GM12891 (cell line): ENCODE measurements around the gene ZNF330.
"Not testable (repeated sequence)": the region's sequence is repeated elsewhere in the genome, so short reads cannot be mapped to it uniquely, and the experiment has no call there.

ENCODE experiments used
- DNase-seq: peaks from one replicate; pipeline ENCODE4 v3.0.0; 2011; ENCODE audit warnings: low spot score; ENCODE audit not compliant: insufficient read length
- FAIRE-seq: peaks from 2 replicates; lab custom pipeline; 2011; peaks lifted over from hg19 to GRCh38; lab: Jason Lieb, UNC
- PAX5 ChIP-seq: IDR thresholded peaks from 2 replicates; pipeline ENCODE4 v1.6.1; 2011; ENCODE audit warnings: low read length, moderate library complexity, mild to moderate bottlenecking; ENCODE audit not compliant: insufficient read depth, severe bottlenecking
- POLR2A ChIP-seq: IDR thresholded peaks from 2 replicates; pipeline ENCODE4 v1.6.1; 2011; ENCODE audit warnings: low read depth, low read length, control low read depth
- POLR2AphosphoS5 ChIP-seq: IDR thresholded peaks from 2 replicates; pipeline ENCODE4 v1.6.1; 2011; ENCODE audit warnings: low read depth, low read length, control low read depth
- POU2F2 ChIP-seq: IDR thresholded peaks from 2 replicates; pipeline ENCODE4 v1.6.1; 2011; ENCODE audit warnings: low read depth, mild to moderate bottlenecking, control low read depth, low read length, moderate library complexity
- SPI1 ChIP-seq: IDR thresholded peaks from 2 replicates; pipeline ENCODE4 v1.6.1; 2011; ENCODE audit warnings: low read depth, low read length, control low read depth
- TAF1 ChIP-seq: IDR thresholded peaks from 2 replicates; pipeline ENCODE4 v1.6.1; 2011; ENCODE audit warnings: low read depth, low read length, control low read depth

The ZNF330 gene

DNA sequence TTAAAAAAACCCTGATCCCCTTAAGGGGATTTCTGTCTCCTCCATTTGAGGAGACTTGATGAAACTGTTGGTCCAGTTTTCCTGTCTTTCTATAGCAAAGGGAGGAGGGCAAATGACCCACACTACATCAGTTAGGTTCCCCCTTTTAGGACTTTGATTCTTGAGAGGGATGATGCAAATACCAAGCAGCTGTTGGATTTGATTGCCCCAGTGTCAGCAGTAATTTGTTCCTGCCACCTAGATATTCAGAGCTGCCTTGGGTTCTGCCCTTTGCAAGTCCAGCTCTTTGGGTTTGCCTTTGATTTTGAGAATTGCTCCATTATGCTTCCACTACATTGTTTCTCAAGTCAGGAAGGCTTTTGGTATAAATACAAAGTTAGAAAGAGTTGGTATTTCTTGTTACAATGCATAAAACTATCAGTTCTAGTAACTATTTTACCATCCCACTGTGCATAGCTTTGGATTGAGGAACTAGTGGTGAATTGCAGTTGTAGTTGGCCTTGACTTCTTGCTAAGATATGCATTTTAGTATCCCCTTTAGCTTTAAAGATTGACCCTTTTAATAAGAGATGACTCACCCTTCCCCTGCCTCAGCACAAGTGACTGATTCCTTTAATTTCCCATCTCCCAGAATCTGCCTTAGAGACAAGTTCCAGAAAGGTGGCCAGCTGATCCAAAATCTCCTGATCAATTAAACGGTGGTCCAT is 24.3 kb upstream of the ZNF330 start:
- FAIRE-seq: no peak
- TF ChIP-seq POLR2A: no peak
- no peak for TF ChIP-seq POLR2AphosphoS5
- TF ChIP-seq SPI1: no peak
- no peak for TF ChIP-seq POU2F2
- TF ChIP-seq TAF1: no peak
- no peak for TF ChIP-seq PAX5
- DNase-seq: no peak

- TF ChIP-seq SPI1 (no peak), POLR2A (no peak), TAF1 (no peak), POLR2AphosphoS5 (no peak), PAX5 (no peak), POU2F2 (no peak)
- no peak for DNase-seq
- FAIRE-seq: no peak
Observed at GRCh38 chr4:141207961-141208360, 12.7 kb upstream of the ZNF330 start.

DNA sequence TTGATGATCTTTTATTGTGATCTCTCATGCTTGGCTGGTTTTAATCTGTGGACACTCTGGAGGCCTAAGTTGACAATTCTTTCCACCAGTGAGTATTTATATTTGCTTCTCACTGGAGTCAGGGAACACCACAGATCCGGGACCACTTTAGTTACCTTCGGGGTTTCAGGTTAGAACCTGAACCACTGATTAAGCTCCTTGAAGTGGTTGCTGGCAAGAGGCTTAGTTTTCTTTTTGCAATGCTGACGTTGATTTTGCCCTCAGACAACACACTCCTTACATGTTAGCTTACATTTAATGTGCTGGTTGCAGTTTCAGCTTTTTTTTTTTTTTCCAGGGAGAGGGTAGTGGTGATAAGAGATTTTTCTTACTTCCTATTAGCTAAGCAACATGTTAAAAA is 10.5 kb upstream of the ZNF330 start:
- no peak for FAIRE-seq
- TF ChIP-seq PAX5: no peak
- TF ChIP-seq POLR2AphosphoS5: no peak
- no peak for TF ChIP-seq TAF1
- TF ChIP-seq SPI1: no peak
- TF ChIP-seq POLR2A: no peak
- TF ChIP-seq POU2F2: no peak
- DNase-seq: no peak

DNA sequence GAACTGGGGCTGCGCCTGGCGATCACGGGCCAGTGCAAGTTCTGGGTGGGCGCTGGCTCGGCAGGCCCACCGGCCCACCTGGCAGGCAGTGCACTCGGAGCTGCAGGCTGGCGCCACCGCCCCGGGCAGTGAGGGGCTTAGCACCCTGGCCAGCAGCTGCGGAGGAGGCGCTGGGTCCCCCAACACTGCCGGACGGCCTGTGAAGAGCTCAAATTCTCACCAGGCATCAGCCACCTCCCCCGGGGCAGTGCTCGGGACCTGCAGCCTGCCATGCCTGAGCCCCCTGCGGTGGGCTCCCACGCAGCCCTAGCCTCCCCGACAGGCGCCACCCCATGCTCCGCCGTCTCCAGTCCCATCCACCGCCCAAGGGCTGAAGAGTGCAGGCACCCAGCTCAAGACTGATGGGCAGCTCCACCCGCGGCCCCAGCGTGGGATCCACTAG is 7.1 kb upstream of the ZNF330 start:
- FAIRE-seq (no peak), DNase-seq (no peak)
- TF ChIP-seq TAF1 (no peak), SPI1 (no peak), POLR2A (no peak), POLR2AphosphoS5 (no peak), PAX5 (no peak), POU2F2 (no peak)

DNA sequence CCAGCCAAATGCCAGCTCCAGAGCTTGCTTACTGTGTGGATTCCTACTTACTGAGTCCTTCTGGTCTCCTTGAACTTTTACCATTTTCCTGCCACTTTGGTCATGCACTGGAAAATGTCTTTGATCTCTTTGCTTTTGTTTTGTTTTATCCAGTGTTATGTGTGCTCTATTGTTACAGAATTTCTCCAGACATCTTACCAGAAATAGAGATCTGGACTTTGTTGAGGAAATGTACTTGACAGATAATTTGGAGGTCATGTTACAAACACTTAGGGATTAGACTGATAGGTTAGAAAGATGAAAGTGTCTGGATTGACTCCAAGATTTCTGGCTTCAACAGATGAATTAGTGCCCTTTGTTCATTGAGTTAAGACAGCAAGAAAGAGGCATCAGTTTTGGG is 5.7 kb upstream of the ZNF330 start:
- no peak for FAIRE-seq
- no peak for TF ChIP-seq POLR2AphosphoS5
- TF ChIP-seq POLR2A: no peak
- TF ChIP-seq POU2F2: no peak
- no peak for TF ChIP-seq SPI1
- TF ChIP-seq TAF1: no peak
- no peak for TF ChIP-seq PAX5
- no peak for DNase-seq

DNA sequence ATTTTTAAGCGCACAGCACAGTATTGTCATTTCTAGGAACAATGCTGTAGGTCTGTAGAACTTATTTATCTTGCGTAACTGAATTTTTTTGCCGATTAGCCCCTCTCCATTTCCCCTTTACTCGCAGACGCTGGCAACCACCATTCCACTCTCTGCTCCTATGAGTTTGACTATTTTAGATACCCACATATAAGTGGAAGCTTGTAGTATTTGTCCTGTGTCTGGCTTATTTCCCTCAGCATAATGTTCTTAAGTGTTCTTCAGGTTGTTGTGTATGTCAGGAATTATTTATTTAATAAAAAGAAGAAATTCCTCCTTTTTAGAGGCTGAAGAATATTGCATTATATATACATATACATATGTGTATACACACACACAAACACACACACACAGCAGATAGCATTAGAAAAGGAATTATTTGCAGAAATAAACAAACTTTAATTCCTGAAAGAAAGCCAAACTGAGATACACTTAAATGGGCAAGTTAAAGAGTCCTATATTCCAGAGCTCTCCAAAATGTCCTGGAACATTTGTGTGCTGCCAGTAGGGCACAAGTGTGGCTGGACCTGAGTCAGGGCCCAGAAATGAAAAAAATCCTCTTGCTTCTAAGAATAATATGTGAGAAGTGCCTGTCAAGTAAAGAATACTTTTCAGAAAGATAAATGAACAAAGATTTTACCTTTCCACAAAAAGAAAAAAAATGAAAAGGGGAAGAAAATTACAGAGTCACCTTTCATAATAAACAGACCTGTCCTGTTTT is 4.5 kb upstream of the ZNF330 start:
- no peak for FAIRE-seq
- TF ChIP-seq POLR2AphosphoS5: no peak
- TF ChIP-seq TAF1: no peak
- TF ChIP-seq PAX5: no peak
- TF ChIP-seq POU2F2: no peak

GRCh38 chr4:141220271-141220670 is 424 bp upstream of the ZNF330 start:
- no peak for TF ChIP-seq POU2F2
- no peak for TF ChIP-seq TAF1
- DNase-seq: no peak
- FAIRE-seq: no peak

More for the DNA sequence above, 4.5 kb upstream of the ZNF330 start:
- DNase-seq: no peak

GRCh38 chr4:141223418-141223817 is 2.7 kb downstream of the ZNF330 start:
- DNase-seq (no peak), FAIRE-seq (no peak)
- no peak for TF ChIP-seq POLR2A
- TF ChIP-seq SPI1: no peak
- TF ChIP-seq TAF1: no peak
- TF ChIP-seq POU2F2: no peak
- TF ChIP-seq PAX5: no peak
- TF ChIP-seq POLR2AphosphoS5: no peak

GRCh38 chr4:141227280-141227679 is 6.6 kb downstream of the ZNF330 start:
- FAIRE-seq, DNase-seq: not testable (repeated sequence)
